ENCODE measurements around the gene ITM2A. TPM values are rescaled to one million over a fixed set of nuclear protein-coding genes. Genes with fewer than 3 reads are reported as not detected.

Gene ITM2A
- total and polyA plus RNA-seq, 2 experiments from 2014 or later, result 48.4 to 57.0 TPM

GRCh38 chrX:79361192-79361870 is 5.8 kb downstream of the ITM2A start:
- Mint-ChIP-seq H3K4me3 (no peak overlapping the region), H3K27ac (peak overlapping the region; percentile 59; the same call in 1 of the 2 replicates), H3K9me3 (no peaks in the 10 kb centered on the region), H3K36me3 (ENCODE audit: low read depth) (peaks cover 6% of the 10 kb centered on the region; the same call in 1 of the 3 replicates), H3K4me1 (peaks cover 28% of the 10 kb centered on the region), H3K27me3 (ENCODE audit: insufficient read depth, low read depth, poor library complexity) (no peaks in the 10 kb centered on the region)
- Histone ChIP-seq H3F3A (replicated peaks; ENCODE audit: low read depth) (no peaks in the 10 kb centered on the region), H3K27me3 (ENCODE audit: insufficient read depth) (no peaks in the 10 kb centered on the region), H3K4me1 (ENCODE audit: insufficient read depth) (peaks cover 25% of the 10 kb centered on the region), H3K9me2 (ENCODE audit: insufficient read depth) (no peaks in the 10 kb centered on the region), H4K20me1 (replicated peaks; ENCODE audit: insufficient read depth) (no peaks in the 10 kb centered on the region), H2AFZ (no peak overlapping the region), H3K79me2 (replicated peaks; ENCODE audit: insufficient read depth) (peaks cover 7% of the 10 kb centered on the region; the same call in 1 of the 2 replicates), H3K4me2 (peak overlapping the region; percentile 49; the same call in 1 of the 2 replicates), H3K36me3 (ENCODE audit: insufficient read depth) (no peaks in the 10 kb centered on the region), H3K4me3 (no peak overlapping the region), H3K27ac (ENCODE audit: low read depth) (peak overlapping the region; percentile 32; the same call in 1 of the 2 replicates)
- no peak for ATAC-seq
- no peak for TF ChIP-seq CREB1 (CRISPR knock-in tag; IDR thresholded peaks at IDR 0.05; ENCODE audit: low read depth)
- no peak for DNase-seq (ENCODE audit: low spot score)

GRCh38 chrX:79336869-79337815 is 30.0 kb downstream of the ITM2A start:
- TF ChIP-seq POLR2AphosphoS5 (IDR thresholded peaks at IDR 0.05; ENCODE audit: low read depth) (no peak), EZH2phosphoT487 (IDR thresholded peaks at IDR 0.05; ENCODE audit: unreplicated experiment) (no peak), ETS1 (IDR thresholded peaks at IDR 0.05) (no peak), EZH2 (IDR thresholded peaks at IDR 0.05; ENCODE audit: low read depth, unreplicated experiment) (no peak), NANOG (IDR thresholded peaks at IDR 0.05; ENCODE audit: borderline replicate concordance) (no peak), ZNF114 (CRISPR knock-in tag; IDR thresholded peaks at IDR 0.05) (no peak)
- TF ChIP-seq, protein P1, sequence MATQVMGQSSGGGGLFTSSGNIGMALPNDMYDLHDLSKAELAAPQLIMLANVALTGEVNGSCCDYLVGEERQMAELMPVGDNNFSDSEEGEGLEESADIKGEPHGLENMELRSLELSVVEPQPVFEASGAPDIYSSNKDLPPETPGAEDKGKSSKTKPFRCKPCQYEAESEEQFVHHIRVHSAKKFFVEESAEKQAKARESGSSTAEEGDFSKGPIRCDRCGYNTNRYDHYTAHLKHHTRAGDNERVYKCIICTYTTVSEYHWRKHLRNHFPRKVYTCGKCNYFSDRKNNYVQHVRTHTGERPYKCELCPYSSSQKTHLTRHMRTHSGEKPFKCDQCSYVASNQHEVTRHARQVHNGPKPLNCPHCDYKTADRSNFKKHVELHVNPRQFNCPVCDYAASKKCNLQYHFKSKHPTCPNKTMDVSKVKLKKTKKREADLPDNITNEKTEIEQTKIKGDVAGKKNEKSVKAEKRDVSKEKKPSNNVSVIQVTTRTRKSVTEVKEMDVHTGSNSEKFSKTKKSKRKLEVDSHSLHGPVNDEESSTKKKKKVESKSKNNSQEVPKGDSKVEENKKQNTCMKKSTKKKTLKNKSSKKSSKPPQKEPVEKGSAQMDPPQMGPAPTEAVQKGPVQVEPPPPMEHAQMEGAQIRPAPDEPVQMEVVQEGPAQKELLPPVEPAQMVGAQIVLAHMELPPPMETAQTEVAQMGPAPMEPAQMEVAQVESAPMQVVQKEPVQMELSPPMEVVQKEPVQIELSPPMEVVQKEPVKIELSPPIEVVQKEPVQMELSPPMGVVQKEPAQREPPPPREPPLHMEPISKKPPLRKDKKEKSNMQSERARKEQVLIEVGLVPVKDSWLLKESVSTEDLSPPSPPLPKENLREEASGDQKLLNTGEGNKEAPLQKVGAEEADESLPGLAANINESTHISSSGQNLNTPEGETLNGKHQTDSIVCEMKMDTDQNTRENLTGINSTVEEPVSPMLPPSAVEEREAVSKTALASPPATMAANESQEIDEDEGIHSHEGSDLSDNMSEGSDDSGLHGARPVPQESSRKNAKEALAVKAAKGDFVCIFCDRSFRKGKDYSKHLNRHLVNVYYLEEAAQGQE (IDR thresholded peaks at IDR 0.05; ENCODE audit: unreplicated experiment), result no peak
- H3K27ac ChIP-seq (ENCODE audit: low read depth), result no peak overlapping the region

More at GRCh38 chrX:79336869-79337815, 30.0 kb downstream of the ITM2A start:
- no peaks in the 10 kb centered on the region; the same call in 2 of the 3 replicates for H3K4me1 Mint-ChIP-seq
- no peaks in the 10 kb centered on the region for H3K36me3 Mint-ChIP-seq (ENCODE audit: low read depth)
- no peak overlapping the region for H3K4me3 Mint-ChIP-seq
- Histone ChIP-seq H3K4me2 (no peak overlapping the region), H3K27me3 (ENCODE audit: insufficient read depth) (no peaks in the 10 kb centered on the region), H3F3A (replicated peaks; ENCODE audit: low read depth) (no peaks in the 10 kb centered on the region), H3K9me2 (ENCODE audit: insufficient read depth) (no peaks in the 10 kb centered on the region), H3K79me2 (replicated peaks; ENCODE audit: insufficient read depth) (no peaks in the 10 kb centered on the region), H4K20me1 (replicated peaks; ENCODE audit: insufficient read depth) (no peaks in the 10 kb centered on the region), H3K4me3 (no peak overlapping the region), H3K36me3 (ENCODE audit: insufficient read depth) (no peaks in the 10 kb centered on the region), H2AFZ (peak overlapping the region; percentile 66; the same call in 1 of the 2 replicates), H3K4me1 (ENCODE audit: insufficient read depth) (peaks cover 6% of the 10 kb centered on the region; the same call in 1 of the 2 replicates)
- no peaks in the 10 kb centered on the region; the same call in 2 of the 3 replicates for H3K9me3 Mint-ChIP-seq
- DNase-seq (ENCODE audit: low spot score) (no peak), ATAC-seq (no peak)
- no peak overlapping the region for H3K27ac Mint-ChIP-seq
- H3K27me3 Mint-ChIP-seq (ENCODE audit: insufficient read depth, low read depth, poor library complexity), result no peaks in the 10 kb centered on the region
